ENCODE data around the gene CRB2. TPM values are rescaled to one million over a fixed set of nuclear protein-coding genes. Genes with fewer than 3 reads are reported as not detected.
A peak's percentile ranks its signal among the peaks of the same experiment; 100 is the strongest.

Gene CRB2
- total and polyA plus RNA-seq, 2 of the 4 experiments (the other 2 are of a cell fraction) = not detected

DNA sequence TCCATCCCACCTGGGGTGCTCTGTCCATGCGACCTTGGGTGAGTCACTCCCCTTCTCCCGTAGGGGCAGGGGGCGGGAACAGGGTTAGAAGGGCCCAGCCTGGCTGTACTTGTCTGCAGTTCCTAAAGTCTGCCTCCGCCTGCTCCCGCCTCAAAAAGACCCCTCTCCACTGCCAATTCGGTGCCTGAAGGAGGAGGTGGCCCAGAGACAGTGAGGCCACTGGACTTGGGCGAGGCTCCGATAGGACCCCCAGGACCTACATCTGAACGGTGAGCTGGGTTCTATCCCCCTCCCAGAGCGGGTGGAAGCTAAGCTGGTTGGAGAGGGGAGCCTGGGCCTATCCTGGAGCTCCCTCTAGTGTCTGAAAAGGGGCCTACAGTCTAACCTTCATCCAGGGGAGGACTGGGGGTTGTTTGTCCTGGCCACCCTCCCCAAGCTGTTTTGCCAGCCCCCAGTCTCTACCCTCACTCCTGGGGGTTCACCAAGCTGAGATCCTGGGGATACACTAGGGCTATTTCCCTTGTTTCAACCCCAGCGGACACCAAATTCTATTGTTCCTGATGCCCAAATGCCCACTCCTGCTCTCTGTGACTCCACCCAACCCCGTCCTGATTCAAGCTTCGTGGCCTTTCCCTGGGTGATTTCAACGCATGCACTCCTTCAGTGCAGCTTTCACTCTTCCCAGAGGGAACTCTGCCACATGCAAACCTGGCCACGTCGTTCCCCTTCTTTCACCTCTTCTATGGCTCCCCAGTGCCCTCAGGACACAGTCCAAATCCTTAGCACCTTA is 6.1 kb upstream of the CRB2 start:
- Histone ChIP-seq H3K79me1 (ENCODE audit: low read depth in 1 of 2, low read length in 2 of 2) (no peaks in the 10 kb centered on the region), H3K14ac (replicated peaks; ENCODE audit: low read depth, low read length) (no peak overlapping the region), H3K9ac (ENCODE audit: low read depth, low read length) (no peak overlapping the region), H3K4me1 (ENCODE audit: control insufficient read depth, insufficient read depth, low read length) (peaks cover 2% of the 10 kb centered on the region; the same call in 1 of the 2 replicates), H4K20me1 (ENCODE audit: insufficient read depth, low read length) (peaks cover 3% of the 10 kb centered on the region; the same call in 1 of the 2 replicates), H3K9me1 (ENCODE audit: insufficient read depth, low read length) (peaks cover 4% of the 10 kb centered on the region), H3K4me3 (ENCODE audit: insufficient read depth, low read depth, low read length) (no peak overlapping the region), H4K5ac (ENCODE audit: low read depth, low read length) (no peak overlapping the region), H2AK5ac (ENCODE audit: low read depth, low read length) (no peak overlapping the region), H2BK5ac (ENCODE audit: low read depth, low read length, poor library complexity, severe bottlenecking) (no peak overlapping the region), H3K4ac (ENCODE audit: low read depth, low read length) (no peak overlapping the region; the same call in 1 of the 2 replicates), H3K9me3 (ENCODE audit: control insufficient read depth, insufficient read depth, low read length) (no peaks in the 10 kb centered on the region), H3K27ac (ENCODE audit: insufficient read depth, low read length) (no peak overlapping the region), H2BK20ac (ENCODE audit: low read depth, low read length) (no peak overlapping the region), H4K8ac (ENCODE audit: low read depth in 2 of 2, low read length in 2 of 2) (no peak overlapping the region), H3K23ac (ENCODE audit: low read depth, low read length) (no peak overlapping the region), H3K36me3 (ENCODE audit: control insufficient read depth, insufficient read depth, low read length) (no peaks in the 10 kb centered on the region), H3K4me2 (ENCODE audit: low read depth, low read length) (no peak overlapping the region; the same call in 1 of the 2 replicates), H2AK9ac (replicated peaks; ENCODE audit: low read depth, low read length, poor library complexity) (peak overlapping the region; percentile 56), H3K18ac (ENCODE audit: low read depth, low read length) (no peak overlapping the region), H2AFZ (replicated peaks; ENCODE audit: low read length, poor library complexity) (peak overlapping the region; percentile 79), H4K91ac (ENCODE audit: insufficient read depth, low read depth, low read length) (no peak overlapping the region), H3K56ac (ENCODE audit: extremely low read depth, insufficient read depth, low read length) (no peak overlapping the region; the same call in 1 of the 2 replicates), H2BK120ac (ENCODE audit: low read depth, low read length) (no peak overlapping the region), H3K27me3 (ENCODE audit: control insufficient read depth, insufficient read depth, low read length) (peaks cover 42% of the 10 kb centered on the region), H2BK15ac (ENCODE audit: low read depth, low read length) (no peak overlapping the region)
- dilution Hi-C loops (cut with HindIII; ENCODE audit: low sequenced_read_pairs, unreplicated experiment) (no loop called here), intact Hi-C loops (cut with micrococcal nuclease) (loop anchor here (1.0 to 10.0 kb wide), 6 partner anchors 248 to 883 kb away; partner anchors contain the start of gene RC3H2), in situ Hi-C loops (cut with MboI; ENCODE audit: low sequenced_read_pairs) (loop anchor here (5.0 to 25.0 kb wide), 2 partner anchors 268 to 513 kb away; partner anchors contain the start of gene PDCL)
- ATAC-seq (ENCODE audit: low read depth) (peak; percentile 88), DNase-seq (peak; percentile 43)
- 30% methylated on average over 3 of the region's 16 CpGs; no CpG with 5 or more reads in 1 of the 2 experiments for WGBS, 2 experiments (ENCODE audit: extremely low coverage in 2 of 2, insufficient read length in 1 of 2)
- ChIA-PET POLR2A (ENCODE audit: unreplicated experiment) (no interaction called here), CTCF (interaction anchor here (0.6 to 2.3 kb wide), 9 partner anchors 10 to 437 kb away, joined by 3 to 6 read pairs (median 4); partner anchors contain the start of gene ZBTB6)
- BruUV-seq (replicated peaks) = no TSS peak
- TF ChIP-seq RAD21 (IDR thresholded peaks at IDR 0.05; ENCODE audit: low read length) (peak; percentile 98), POLR2A (IDR thresholded peaks at IDR 0.05; ENCODE audit: low read depth, low read length) (no peak), SMC3 (IDR thresholded peaks at IDR 0.05; ENCODE audit: low read depth, low read length) (peak; percentile 86), CHD1 (IDR thresholded peaks at IDR 0.05; ENCODE audit: low read depth, low read length) (no peak)
- TF ChIP-seq, protein P1, sequence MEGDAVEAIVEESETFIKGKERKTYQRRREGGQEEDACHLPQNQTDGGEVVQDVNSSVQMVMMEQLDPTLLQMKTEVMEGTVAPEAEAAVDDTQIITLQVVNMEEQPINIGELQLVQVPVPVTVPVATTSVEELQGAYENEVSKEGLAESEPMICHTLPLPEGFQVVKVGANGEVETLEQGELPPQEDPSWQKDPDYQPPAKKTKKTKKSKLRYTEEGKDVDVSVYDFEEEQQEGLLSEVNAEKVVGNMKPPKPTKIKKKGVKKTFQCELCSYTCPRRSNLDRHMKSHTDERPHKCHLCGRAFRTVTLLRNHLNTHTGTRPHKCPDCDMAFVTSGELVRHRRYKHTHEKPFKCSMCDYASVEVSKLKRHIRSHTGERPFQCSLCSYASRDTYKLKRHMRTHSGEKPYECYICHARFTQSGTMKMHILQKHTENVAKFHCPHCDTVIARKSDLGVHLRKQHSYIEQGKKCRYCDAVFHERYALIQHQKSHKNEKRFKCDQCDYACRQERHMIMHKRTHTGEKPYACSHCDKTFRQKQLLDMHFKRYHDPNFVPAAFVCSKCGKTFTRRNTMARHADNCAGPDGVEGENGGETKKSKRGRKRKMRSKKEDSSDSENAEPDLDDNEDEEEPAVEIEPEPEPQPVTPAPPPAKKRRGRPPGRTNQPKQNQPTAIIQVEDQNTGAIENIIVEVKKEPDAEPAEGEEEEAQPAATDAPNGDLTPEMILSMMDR (conservative IDR thresholded peaks at IDR 0.05; ENCODE audit: low read depth, low read length) = peak; percentile 93

Data from IMR-90 (cell line).